NOMO-1 (cell line): Measurements from ENCODE around the gene C4orf51.

Source experiments
- DNase-seq, 2 experiments: peaks; one replicate each; lab custom pipeline; 2025; ENCODE audit not compliant: unreplicated experiment in 2 of 2; lab: John Stamatoyannopoulos, UW

Gene C4orf51

GRCh38 chr4:145743641-145744040 is 63.7 kb downstream of the C4orf51 start:
- DNase-seq: no peak

GRCh38 chr4:145755802-145756201 is 75.9 kb downstream of the C4orf51 start:
- DNase-seq: no peak

GRCh38 chr4:145756244-145756643 is 76.3 kb downstream of the C4orf51 start:
- no peak for DNase-seq

GRCh38 chr4:145757188-145757587 is 77.2 kb downstream of the C4orf51 start:
- DNase-seq: no peak

- DNase-seq: no peak
These were observed 80.2 kb downstream of the C4orf51 start for GRCh38 chr4:145760176-145760575.

GRCh38 chr4:145760961-145761929 is 81.3 kb downstream of the C4orf51 start:
- no peak for DNase-seq

GRCh38 chr4:145762719-145763118 is 82.8 kb downstream of the C4orf51 start:
- no peak for DNase-seq

GRCh38 chr4:145763399-145763798 is 83.5 kb downstream of the C4orf51 start:
- no peak for DNase-seq

- DNase-seq: no peak
These were observed 86.3 kb downstream of the C4orf51 start for GRCh38 chr4:145766273-145766672.

- peak; percentile 26 to 75 for DNase-seq
These were observed 89.6 kb downstream of the C4orf51 start for GRCh38 chr4:145769450-145770037.

GRCh38 chr4:145770124-145770523 is 90.2 kb downstream of the C4orf51 start:
- DNase-seq: no peak

GRCh38 chr4:145772347-145772746 is 92.4 kb downstream of the C4orf51 start:
- DNase-seq: no peak

- DNase-seq: no peak
These were observed 93.8 kb downstream of the C4orf51 start for GRCh38 chr4:145773581-145774234.

- no peak for DNase-seq
These were observed 94.5 kb downstream of the C4orf51 start for GRCh38 chr4:145774473-145774872.

- no peak for DNase-seq
These were observed 95.5 kb downstream of the C4orf51 start for GRCh38 chr4:145775406-145775805.

- no peak for DNase-seq
These were observed 96.3 kb downstream of the C4orf51 start for GRCh38 chr4:145776208-145776607.

- no peak for DNase-seq
These were observed 99.4 kb downstream of the C4orf51 start for GRCh38 chr4:145779319-145779801.

- peak; percentile 42 to 60 for DNase-seq
These were observed 101.4 kb downstream of the C4orf51 start for GRCh38 chr4:145781351-145781750.
